GM12864 (cell line): ENCODE measurements around the gene PIEZO2.

ENCODE experiments used
- DNase-seq: peaks from one replicate; pipeline ENCODE4 v3.0.0-alpha.2; 2011; ENCODE audit warnings: low read depth
- H3K4me3 ChIP-seq: 2 replicates; pipeline ENCODE4 v1.5.1; 2011; ENCODE audit warnings: mild to moderate bottlenecking, low read depth, low read length, control low read depth
- TF ChIP-seq, protein P1 (sequence below): IDR thresholded peaks from 2 replicates; pipeline ENCODE4 v1.5.1; 2011; ENCODE audit warnings: low read depth, mild to moderate bottlenecking, moderate library complexity, low read length, control low read depth, inconsistent platforms; ENCODE audit errors: missing control alignments

Gene PIEZO2

DNA sequence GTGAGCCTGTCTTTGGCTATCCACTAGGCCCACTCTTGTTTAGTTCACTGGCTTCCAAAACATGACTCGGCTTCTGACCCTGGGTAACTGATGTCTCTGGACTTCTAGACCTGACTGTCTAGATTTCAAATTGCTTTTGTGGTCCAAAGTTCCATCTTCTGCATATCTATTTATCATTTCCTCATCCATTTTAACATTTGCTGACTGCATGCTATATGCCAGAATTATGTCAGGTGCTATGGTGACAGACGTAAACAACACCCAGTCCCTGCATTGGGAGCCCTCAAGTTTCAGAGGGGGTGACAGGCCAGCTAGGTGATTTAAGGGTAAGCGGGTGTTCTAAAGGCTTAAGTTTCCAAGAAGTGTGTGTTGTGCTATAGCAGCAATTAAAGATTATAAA lies 140.9 kb downstream of the PIEZO2 start:
- TF ChIP-seq, protein P1, sequence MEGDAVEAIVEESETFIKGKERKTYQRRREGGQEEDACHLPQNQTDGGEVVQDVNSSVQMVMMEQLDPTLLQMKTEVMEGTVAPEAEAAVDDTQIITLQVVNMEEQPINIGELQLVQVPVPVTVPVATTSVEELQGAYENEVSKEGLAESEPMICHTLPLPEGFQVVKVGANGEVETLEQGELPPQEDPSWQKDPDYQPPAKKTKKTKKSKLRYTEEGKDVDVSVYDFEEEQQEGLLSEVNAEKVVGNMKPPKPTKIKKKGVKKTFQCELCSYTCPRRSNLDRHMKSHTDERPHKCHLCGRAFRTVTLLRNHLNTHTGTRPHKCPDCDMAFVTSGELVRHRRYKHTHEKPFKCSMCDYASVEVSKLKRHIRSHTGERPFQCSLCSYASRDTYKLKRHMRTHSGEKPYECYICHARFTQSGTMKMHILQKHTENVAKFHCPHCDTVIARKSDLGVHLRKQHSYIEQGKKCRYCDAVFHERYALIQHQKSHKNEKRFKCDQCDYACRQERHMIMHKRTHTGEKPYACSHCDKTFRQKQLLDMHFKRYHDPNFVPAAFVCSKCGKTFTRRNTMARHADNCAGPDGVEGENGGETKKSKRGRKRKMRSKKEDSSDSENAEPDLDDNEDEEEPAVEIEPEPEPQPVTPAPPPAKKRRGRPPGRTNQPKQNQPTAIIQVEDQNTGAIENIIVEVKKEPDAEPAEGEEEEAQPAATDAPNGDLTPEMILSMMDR, result no peak
- H3K4me3 ChIP-seq, result no peak overlapping the region
- DNase-seq, result no peak

DNA sequence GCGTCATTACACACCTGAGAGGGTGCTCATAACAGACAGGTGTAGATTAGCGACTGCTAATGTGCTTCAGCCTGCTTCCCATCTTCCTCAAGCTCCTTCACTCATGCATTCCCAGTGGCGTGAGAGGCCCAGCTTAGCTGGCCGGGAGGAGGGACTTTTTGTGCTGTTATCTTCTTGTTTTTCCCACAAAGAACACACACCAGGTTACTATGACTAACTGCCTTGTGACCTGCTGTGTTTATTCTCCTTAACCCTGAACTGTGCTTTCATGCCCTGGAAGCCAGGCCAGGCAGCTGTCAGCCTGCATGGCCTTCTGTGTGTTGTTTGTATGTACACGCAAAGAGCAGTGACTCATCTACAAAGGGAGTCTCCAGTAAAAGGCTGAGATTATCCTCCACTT lies 143.8 kb downstream of the PIEZO2 start:
- no peak for DNase-seq
- TF ChIP-seq, protein P1, result no peak
- H3K4me3 ChIP-seq, result no peak overlapping the region

DNA sequence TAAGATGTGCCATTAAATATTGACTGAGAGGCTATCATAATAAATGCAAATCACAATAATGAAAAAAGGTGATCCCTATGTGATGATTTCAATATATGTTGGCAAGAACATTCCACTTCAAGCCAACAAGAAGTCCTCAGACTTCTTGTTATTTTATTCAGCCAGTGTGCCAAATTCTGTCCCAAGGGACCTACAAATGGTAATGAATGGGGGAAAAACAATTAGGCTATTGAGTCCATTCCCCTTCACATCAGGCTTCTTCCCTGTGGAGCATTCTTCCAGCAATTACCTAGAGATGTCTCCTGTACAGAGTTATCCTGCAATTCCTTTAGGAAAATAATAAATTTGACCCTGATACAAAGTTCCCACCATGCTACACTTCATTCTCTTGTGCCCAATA lies 144.4 kb downstream of the PIEZO2 start:
- TF ChIP-seq, protein P1, result no peak
- DNase-seq, result no peak

DNA sequence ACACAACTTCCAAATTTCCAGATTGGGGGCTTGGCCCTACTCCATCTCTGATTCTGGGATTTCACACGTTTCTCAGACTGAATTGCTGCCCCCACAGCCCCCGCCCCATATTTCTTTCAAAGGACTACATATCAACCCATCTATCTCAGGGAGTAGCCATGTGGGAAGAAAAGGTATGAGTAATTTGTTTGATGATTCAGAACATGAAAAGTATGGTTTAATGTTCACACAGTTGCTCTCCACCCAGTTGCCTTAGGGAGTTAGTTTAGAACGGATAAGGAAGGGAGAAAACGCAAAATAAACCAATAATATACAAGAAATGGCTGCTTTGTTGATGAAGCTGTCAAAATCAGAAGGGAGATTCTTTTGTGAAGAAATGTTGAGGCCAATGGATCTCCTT lies 145.1 kb downstream of the PIEZO2 start:
- TF ChIP-seq, protein P1, result no peak
- H3K4me3 ChIP-seq, result no peak overlapping the region
- DNase-seq, result no peak

More for the DNA sequence above, 144.4 kb downstream of the PIEZO2 start:
- H3K4me3 ChIP-seq, result no peak overlapping the region

DNA sequence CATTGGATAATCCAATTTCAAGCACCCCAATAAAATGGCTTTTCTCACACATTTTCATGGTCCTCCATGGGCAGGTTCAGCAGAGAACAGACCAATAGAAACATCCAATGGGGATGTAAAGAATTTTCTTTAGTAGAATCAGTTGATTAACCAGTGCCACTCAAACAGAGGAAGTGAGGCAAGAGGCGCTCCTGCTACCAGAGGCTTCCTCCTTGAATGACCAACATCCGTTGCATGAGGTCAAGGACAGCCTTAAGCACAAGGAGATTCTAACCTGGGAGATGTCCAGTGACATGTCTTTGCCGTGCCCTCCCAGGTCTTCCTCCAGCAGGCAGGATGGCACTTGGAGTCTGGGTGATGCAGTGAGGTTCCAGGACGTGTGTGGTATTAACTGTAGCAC lies 146.6 kb downstream of the PIEZO2 start:
- no peak for DNase-seq
- TF ChIP-seq, protein P1, result no peak
- no peak overlapping the region for H3K4me3 ChIP-seq

DNA sequence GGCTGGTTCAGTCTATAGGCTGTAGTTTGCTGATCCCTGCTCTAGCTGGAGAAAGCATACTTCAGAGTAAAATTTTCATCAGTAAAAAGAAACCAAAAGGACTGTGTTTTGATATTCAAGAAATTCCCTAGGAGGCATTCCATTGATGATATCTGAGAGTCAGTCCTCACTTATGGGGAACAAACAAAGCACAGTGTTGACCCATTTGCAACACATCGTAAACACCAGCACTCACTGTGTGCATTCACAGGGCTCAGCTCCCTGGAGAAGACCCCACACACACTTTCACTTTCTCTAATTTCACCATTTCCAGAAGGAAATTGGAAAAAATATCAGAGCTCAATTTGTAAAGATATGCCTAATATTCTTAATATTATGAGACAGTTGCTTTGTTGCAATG lies 147.1 kb downstream of the PIEZO2 start:
- TF ChIP-seq, protein P1, result no peak

DNA sequence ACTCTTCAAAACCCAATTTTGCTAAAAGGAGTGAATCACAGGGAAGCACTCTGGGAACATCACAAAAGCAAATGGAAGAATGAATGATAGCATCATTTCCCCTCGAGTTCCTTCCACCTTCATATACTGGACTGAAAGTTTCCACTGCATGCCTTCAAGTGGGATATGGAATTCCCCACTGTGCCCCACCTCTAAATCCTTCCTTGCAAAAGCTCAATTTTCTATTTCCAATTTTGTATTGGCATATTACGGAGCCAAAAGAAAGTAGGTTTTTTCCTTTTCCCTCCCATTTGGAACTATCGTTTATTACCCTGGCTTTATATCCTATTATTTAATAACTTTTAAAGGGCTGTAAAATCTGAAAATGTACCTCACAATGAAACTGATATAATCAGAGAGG lies 149.3 kb downstream of the PIEZO2 start:
- TF ChIP-seq, protein P1, result no peak
- H3K4me3 ChIP-seq, result no peak overlapping the region
- no peak for DNase-seq

More for the DNA sequence above, 147.1 kb downstream of the PIEZO2 start:
- DNase-seq, result no peak
- H3K4me3 ChIP-seq, result no peak overlapping the region
